HG03442 (cell line): ENCODE data around the gene TDO2.

Experiments
- ATAC-seq: cut with Tn5 transposase; IDR thresholded peaks from one replicate; pipeline ENCODE4 v1.9.1; 2021; ENCODE audit warnings: mild to moderate bottlenecking, moderate library complexity; ENCODE audit not compliant: unreplicated experiment

Gene TDO2

DNA sequence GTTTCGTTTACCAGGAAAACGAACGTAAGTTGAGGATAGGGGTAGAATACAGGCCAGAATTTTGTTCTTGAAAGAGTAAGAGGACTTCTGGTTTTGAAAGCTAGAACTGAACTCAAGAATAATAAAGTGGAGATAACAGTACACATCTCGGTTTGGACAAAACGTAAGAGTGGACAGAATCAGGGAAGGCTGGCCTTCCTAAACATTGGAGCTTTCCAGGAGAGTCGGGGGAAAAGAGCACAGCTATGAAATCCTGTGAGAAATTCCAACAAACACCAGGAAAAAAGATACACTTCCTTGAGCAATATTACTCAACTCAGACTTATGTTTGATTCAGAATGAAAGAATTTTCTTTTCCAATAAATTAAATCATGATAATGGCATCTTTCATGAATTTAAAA lies 49.0 kb downstream of the TDO2 start:
- ATAC-seq, result no peak

DNA sequence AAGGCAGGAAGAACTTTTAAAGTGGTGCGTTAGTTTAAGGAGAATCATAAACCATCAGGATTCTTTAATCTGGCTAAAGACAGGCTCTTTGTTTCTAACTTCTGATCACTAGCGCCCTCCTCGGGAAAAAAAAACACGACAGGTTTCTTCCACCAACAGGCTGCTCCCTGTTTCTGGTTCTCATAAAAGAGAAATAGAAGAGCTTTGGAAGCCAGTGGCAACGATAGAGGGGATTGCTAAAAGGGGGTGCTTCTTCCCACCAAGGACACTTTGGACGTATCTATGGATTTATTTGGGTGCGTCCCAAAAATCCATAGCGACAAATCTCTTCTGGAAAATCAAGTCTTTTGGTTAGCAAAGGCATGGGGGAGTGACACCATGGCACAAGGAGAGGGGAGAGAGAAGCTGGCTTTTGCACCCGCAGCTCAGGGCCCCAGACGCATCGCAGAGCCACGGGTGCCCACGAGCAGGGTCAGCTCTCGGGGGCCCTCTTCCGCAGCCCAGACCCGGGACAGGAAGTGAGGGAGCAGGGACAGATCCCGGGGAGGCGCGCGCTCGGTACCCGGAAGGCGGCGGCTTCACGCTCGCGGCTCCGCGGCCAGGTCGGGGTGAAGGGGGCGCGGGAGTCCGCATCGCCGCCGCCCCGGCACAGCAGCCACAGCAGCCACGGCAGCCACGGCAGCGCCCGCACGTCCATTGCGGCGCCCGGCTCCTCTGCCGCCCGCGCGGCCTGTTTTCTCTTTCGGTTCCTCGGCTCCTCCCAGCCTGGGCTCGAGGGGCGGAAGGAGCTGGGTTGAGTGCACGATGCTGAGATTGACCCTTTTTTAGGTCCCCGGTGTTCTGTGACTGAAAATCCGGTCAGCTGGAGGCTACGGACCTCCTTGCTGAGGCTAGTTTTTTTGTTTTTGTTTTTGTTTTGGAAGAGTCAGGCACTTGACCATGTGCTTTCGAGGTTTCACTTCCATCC lies 49.9 kb downstream of the TDO2 start, which contains the start of gene CTSO:
Gene CTSO, minus strand, starts transcription at position 716 of the 967 bp plus-strand sequence. Its CDS starts 19 bp downstream, at position 697.
- peak; percentile 93 for ATAC-seq

DNA sequence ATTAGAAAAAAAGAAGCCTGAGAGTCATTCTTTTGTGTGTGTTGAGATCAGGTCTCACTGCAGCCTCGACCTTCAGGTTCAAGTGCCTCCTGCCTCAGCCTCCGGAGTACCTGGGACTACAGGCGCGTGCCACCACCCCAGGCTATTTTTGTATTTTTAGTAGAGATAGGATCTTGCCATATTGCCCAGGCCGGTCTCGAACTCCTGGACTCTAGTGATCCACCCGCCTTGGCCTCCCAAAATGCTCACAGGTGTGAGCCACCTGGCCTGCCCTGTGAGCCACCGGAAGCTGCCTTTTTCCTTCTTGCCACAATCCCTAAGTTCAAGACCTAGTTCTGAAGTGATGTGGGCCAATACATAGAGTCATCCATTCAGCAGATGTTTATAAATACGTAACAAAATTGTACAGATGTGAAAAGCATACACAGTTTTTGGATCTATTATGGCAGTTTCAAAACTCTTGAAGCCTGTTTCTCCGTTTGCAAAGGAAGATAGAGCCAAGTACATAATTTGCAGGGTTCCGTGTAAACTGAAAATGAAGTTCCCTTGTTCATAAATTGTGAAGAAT lies 50.7 kb downstream of the TDO2 start:
- ATAC-seq, result no peak

- ATAC-seq, result no peak
These were observed 51.4 kb downstream of the TDO2 start for GRCh38 chr4:155954939-155955338.

- no peak for ATAC-seq
These were observed 53.0 kb downstream of the TDO2 start for GRCh38 chr4:155956461-155956860.

DNA sequence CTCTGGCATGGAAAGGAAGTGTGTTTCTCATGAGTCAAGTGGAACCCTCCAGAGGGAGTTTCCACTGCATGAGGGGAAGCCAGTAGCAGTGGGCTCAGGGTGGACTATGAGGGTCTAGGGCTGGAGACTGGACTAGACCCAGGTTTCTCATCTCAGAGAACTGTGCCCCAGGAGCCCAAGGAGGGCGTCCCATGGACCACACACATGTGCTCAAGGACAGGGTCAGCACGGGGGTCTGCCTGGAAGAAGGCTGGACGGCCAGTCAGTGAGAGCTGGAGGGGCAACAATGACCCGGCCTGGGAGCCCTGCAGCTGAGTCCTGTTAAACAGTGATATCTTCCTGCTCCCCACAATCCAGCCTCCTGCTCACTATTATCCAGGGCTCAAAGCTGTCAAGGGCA lies 55.9 kb downstream of the TDO2 start:
- ATAC-seq, result no peak

DNA sequence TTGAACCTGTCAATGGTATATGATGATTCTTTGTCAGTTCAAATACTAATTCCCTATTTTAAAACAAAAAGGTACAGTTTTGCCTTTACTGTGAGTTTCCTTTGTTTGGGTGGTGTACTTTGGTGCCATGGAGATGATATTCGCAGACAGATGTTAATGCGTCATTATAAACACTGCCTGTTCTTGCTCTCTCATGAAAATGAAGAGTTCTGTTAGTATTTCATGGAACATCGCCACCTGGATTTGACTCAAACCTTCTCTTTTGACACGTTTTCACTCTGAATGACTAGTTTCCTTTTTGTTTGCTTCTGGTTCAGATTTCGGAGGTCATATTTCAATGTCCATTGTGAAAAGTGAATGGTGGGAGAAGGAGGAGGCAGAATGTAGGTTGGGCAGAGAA lies 57.0 kb downstream of the TDO2 start:
- ATAC-seq, result no peak

- no peak for ATAC-seq
These were observed 58.1 kb downstream of the TDO2 start for GRCh38 chr4:155961575-155961974.

GRCh38 chr4:155962767-155963166 lies 59.3 kb downstream of the TDO2 start:
- ATAC-seq, result no peak

GRCh38 chr4:155964016-155964891 lies 60.8 kb downstream of the TDO2 start:
- ATAC-seq, result no peak

GRCh38 chr4:155966171-155966570 lies 62.7 kb downstream of the TDO2 start:
- ATAC-seq, result no peak

- ATAC-seq, result no peak
These were observed 63.4 kb downstream of the TDO2 start for GRCh38 chr4:155966731-155967395.
